NCI-H345 treated with DMSO at 0.1 percent for 48 hours (cell line): Measurements from ENCODE around the gene FAM151A.
"Not testable (repeated sequence)": the region's sequence is repeated elsewhere in the genome, so short reads cannot be mapped to it uniquely, and the experiment has no call there.

Experiments used
- DNase-seq: peaks from one replicate; lab custom pipeline; 2025; ENCODE audit not compliant: unreplicated experiment; lab: John Stamatoyannopoulos, UW

The FAM151A gene

DNA sequence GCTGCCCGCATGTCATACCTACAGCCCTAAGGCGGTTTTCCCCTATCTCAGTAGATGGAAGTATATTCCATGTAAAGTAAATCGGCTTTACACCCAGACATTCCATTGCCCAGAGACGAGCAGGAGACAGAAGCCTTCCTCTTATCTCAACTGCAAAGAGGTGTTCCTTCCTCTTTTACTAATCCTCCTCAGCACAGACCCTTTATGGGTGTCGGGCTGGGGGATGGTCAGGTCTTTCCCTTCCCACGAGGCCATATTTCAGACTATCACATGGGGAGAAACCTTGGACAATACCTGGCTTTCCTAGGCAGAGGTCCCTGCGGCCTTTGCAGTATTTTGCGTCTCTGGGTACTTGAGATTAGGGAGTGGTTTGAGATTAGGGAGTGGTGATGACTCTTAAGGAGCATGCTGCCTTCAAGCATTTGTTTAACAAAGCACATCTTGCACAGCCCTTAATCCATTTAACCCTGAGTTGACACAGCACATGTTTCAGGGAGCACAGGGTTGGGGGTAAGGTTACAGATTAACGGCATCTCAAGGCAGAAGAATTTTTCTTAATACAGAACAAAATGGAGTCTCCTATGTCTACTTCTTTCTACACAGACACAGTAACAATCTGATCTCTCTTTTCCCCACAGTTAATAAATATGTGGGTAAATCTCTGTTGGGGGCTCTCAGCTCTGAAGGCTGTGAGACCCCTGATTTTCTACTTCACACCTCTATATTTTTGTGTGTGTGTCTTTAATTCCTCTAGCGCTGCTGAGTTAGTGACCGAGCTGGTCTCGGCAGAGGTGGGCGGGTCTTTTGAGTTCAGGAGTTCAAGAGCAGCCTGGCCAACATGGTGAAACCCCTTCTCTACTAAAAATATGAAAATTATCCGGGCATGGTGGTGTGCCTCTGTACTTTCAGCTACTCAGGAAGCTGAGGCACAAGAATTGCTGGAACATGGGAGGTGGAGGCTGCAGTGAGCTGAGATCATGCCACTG is 13.4 kb upstream of the FAM151A start:
- not testable (repeated sequence) for DNase-seq

GRCh38 chr1:54635804-54636203 is 12.5 kb upstream of the FAM151A start:
- DNase-seq, result not testable (repeated sequence)

- DNase-seq, result no peak
Measured at GRCh38 chr1:54627196-54627595, 3.9 kb upstream of the FAM151A start.

GRCh38 chr1:54624466-54625464 is 1.4 kb upstream of the FAM151A start:
- DNase-seq, result peak; percentile 8

DNA sequence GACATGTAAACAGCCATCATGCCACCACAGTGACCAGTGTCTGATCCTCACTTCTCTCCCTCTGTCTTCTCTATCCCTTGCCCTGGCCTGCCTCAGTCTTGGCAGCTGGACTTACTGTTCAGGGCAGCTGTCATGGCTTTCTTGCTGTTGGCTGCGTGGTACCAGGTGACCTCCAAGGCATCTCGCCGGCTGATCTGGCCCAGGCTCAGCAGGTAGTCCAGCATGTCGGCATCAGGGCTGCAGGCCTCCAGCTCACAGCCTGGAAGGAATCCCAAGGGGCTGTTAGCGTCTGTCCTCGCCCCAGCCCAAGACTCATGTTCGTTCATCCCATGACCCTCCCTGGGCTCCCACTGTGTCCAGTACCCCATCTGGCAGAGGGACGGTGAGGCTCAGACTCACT is 3.6 kb downstream of the FAM151A start:
- no peak for DNase-seq

GRCh38 chr1:54615531-54616279 is 7.6 kb downstream of the FAM151A start:
- no peak for DNase-seq

DNA sequence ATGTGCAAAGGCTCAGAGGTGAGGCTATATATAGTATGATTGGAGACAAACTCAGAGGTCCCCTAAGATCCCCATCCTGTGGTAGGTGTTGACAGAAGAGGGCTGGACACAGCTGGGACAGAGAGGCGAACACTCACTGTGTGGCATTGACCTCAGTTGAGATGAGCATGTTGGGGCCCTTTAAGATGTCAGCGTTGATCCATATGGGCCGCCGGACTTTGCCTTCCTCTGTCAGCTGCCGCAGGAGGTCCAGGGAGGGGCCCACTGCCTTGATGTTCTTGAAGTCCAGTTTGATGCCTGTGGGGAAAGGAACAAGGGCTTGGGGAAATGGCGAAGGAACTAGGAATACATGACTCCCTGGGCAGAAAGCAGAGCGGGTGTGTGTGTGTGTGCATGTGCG is 8.8 kb downstream of the FAM151A start:
- DNase-seq, result no peak

- DNase-seq, result no peak
Measured at GRCh38 chr1:54614024-54614423, 9.3 kb downstream of the FAM151A start.

DNA sequence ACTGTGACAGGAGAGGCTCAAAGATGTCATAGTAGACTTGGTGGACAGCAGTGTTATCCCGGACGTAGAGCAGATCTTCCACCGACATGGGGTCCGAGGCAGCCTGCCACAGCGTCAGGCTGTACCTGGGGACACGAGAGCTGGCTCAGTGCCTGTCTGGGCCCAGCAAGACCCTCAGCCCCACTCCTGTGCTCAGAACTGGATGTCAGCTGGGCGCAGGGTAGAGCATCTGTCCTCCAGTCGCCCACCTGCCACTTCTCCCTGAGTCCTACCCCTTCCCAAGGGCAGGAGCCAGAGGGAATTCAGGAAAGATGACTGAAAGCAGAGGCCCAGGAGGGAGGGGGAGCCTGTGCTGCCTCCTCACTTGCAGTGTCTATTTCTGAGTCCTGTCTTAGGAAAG is 11.7 kb downstream of the FAM151A start:
- no peak for DNase-seq

GRCh38 chr1:54610601-54611580 is 12.4 kb downstream of the FAM151A start:
- no peak for DNase-seq

DNA sequence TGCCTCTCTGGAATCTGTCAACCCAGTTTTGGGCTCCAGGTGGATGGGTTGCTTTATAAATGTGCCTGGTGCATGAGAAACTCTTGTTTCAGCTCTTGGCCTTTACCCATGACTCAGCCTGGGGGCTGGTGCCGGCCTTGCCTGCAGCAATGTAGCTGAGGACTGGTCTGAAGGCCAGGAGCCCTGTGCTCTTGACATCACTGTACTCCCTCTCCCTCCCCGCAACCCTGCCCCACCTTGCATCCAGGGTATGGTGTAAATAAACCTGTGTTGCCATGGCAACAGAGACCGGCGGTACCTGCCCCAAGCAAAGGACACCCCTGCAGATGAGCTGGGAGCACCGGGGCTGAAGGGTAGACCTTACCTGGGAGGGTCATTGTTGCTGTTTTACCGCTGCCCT is 13.3 kb downstream of the FAM151A start:
- no peak for DNase-seq

DNA sequence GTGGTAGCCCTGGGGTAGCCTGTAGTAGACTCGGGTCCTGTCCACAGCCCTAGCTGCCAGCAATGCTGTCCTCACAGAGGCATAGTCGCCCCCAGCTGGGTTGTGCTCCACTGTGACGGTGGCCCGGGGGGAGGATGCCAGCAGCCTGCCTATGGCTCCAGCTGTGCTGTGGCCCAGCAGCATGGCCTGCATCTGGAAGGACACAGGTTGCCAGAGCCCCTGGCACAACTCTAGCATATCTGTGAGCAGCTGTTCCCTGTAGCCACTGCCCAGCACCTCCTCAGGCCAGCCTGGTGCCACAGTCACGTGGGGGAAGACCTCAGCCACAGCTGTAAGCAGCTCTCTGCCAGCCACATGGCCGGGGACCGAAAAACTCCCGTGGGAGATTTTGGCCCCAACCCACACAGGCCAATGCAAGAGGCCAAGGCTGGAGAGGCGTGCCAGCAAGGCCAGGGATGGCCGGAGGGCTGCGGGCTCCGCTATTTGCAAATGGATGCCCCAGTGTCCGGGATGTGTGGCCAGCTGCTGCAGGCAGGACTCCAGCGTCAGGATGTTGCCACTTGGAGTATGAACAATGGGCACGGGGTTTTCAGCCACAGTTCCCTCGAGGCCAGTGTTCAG is 13.9 kb downstream of the FAM151A start:
- no peak for DNase-seq

DNA sequence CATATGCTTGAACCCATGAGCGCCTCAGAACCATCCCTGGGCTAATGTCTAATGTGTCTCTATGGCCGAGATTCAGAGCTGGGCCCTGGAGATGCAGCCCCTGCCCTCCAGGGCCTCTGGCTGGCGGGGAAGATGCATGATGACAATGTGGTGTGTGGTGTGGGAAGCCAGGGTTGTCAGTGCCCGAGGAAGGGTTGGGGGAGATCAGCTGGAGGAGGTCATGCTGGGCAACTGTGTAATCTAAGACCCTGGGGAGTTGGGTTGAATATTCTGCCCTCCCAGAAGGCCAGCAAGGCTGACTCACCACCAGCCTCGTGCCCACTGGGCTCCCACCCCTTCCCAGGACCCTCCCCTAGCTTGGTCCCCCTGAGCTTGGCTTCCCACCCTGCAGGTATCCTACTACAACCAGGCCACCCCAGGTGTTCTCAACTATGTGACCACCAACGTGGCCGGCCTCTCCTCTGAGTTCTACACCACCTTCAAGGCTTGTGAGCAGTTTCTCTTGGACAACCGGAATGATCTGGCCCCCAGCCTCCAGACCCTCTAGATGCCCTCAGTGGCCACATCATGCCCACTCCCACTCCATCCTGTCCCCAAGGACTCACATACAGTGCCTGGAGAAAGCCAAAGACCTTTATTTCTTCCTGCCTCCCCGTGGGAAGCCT is 14.6 kb downstream of the FAM151A start:
- DNase-seq, result no peak

- DNase-seq, result no peak
Measured at GRCh38 chr1:54607821-54608565, 15.3 kb downstream of the FAM151A start.

- no peak for DNase-seq
Measured at GRCh38 chr1:54606990-54607325, 16.4 kb downstream of the FAM151A start.

- DNase-seq, result peak; percentile 50
Measured at GRCh38 chr1:54606096-54606989, 17.0 kb downstream of the FAM151A start.
